SW480 (cell line): ENCODE measurements around the gene CDKN3.

Experiments
- DNase-seq: peaks from one replicate; pipeline ENCODE4 v3.0.0-alpha.2; 2016; ENCODE audit warnings: low spot score

Gene CDKN3

GRCh38 chr14:54396493-54397335 lies at the start of gene CDKN3:
CDKN3 (plus strand) TSS chr14:54397007; CDS start chr14:54397069, 62 bp downstream.
- DNase-seq: peak; percentile 98

- DNase-seq: no peak
Measured at GRCh38 chr14:54347044-54347443, 49.8 kb upstream of the CDKN3 start.

GRCh38 chr14:54348001-54348611 lies 48.7 kb upstream of the CDKN3 start:
- DNase-seq: peak; percentile 67

GRCh38 chr14:54348923-54349620 lies 47.7 kb upstream of the CDKN3 start:
- DNase-seq: no peak

- DNase-seq: no peak
Measured at GRCh38 chr14:54349713-54350112, 47.1 kb upstream of the CDKN3 start.

GRCh38 chr14:54350203-54350602 lies 46.6 kb upstream of the CDKN3 start:
- no peak for DNase-seq

GRCh38 chr14:54353266-54353665 lies 43.5 kb upstream of the CDKN3 start:
- no peak for DNase-seq

- DNase-seq: no peak
Measured at GRCh38 chr14:54353694-54354093, 43.1 kb upstream of the CDKN3 start.

- DNase-seq: no peak
Measured at GRCh38 chr14:54354096-54354495, 42.7 kb upstream of the CDKN3 start.

GRCh38 chr14:54354968-54355641 lies 41.7 kb upstream of the CDKN3 start:
- DNase-seq: no peak

GRCh38 chr14:54355698-54356097 lies 41.1 kb upstream of the CDKN3 start:
- DNase-seq: no peak

GRCh38 chr14:54356172-54356571 lies 40.6 kb upstream of the CDKN3 start:
- DNase-seq: no peak

GRCh38 chr14:54360667-54361066 lies 36.1 kb upstream of the CDKN3 start:
- DNase-seq: no peak

- no peak for DNase-seq
Measured at GRCh38 chr14:54362089-54362504, 34.7 kb upstream of the CDKN3 start.

- DNase-seq: no peak
Measured at GRCh38 chr14:54362759-54363437, 33.9 kb upstream of the CDKN3 start.

- DNase-seq: no peak
Measured at GRCh38 chr14:54364555-54365415, 32.0 kb upstream of the CDKN3 start.

GRCh38 chr14:54366736-54367735 lies 29.8 kb upstream of the CDKN3 start:
- DNase-seq: peak; percentile 57

- no peak for DNase-seq
Measured at GRCh38 chr14:54368291-54368690, 28.5 kb upstream of the CDKN3 start.

- no peak for DNase-seq
Measured at GRCh38 chr14:54369343-54369742, 27.5 kb upstream of the CDKN3 start.
